Type B pancreatic cell (in vitro differentiated cells): ENCODE measurements around the gene PNKP. TPM values are rescaled to one million over a fixed set of nuclear protein-coding genes. Genes with fewer than 3 reads are reported as not detected.
A peak's percentile ranks its signal among the peaks of the same experiment; 100 is the strongest.

Source experiments
- DNase-seq: peaks from one replicate; pipeline ENCODE4 v3.0.0; 2021; ENCODE audit warnings: mixed read lengths; ENCODE audit not compliant: unreplicated experiment; ENCODE audit errors: extremely low spot score
- H3K27ac Mint-ChIP-seq: 2 replicates; pipeline ENCODE4 v1.8.0; 2021; ENCODE audit warnings: mild to moderate bottlenecking, mixed read lengths
- H3K27me3 Mint-ChIP-seq: 2 replicates; pipeline ENCODE4 v1.8.0; 2021; ENCODE audit warnings: mixed read lengths
- H3K36me3 Mint-ChIP-seq: 2 replicates; pipeline ENCODE4 v1.8.0; 2021; ENCODE audit warnings: mixed read lengths
- H3K4me1 Mint-ChIP-seq: one replicate; pipeline ENCODE4 v1.8.0; 2021; ENCODE audit warnings: mixed read lengths; ENCODE audit not compliant: unreplicated experiment
- H3K4me3 Mint-ChIP-seq: 2 replicates; pipeline ENCODE4 v1.8.0; 2021; ENCODE audit warnings: mild to moderate bottlenecking, mixed read lengths
- H3K9me3 Mint-ChIP-seq: 2 replicates; pipeline ENCODE4 v1.8.0; 2021; ENCODE audit warnings: mixed read lengths
- total RNA-seq: library from RNA; stranded (reverse); gene quantifications from 2 replicates; pipeline ENCODE4 v1.2.1, GENCODE V29; 2021; ENCODE audit warnings: low replicate concordance
- TF ChIP-seq, protein P1 (sequence below): fragments of 200-600 bp; sonication (generic); conservative IDR thresholded peaks from 2 replicates; pipeline ENCODE4 v1.5.0; 2021; ENCODE audit warnings: antibody characterized with exemption, mild to moderate bottlenecking

The PNKP gene
- total RNA-seq, 1 donor from 2014 or later, result 125 TPM

DNA sequence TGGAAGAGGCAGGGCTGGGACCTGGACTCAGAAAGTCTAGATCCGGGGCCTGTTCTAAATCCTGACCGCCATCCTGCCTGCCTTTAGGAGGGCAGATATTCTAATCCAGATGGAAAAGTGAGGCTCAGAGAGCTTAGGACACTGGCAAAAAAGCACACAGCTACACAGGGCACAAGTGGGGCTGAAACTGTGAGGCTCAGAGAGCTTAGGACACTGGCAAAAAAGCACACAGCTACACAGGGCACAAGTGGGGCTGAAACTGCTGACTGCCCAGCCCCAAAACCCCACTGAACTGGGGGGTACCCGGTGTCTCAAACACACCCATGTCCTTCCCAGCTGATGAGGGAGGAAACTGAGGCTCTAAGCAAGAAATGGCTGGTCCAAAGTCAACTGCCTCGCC, 7.8 kb upstream of the PNKP start:
- TF ChIP-seq, protein P1, sequence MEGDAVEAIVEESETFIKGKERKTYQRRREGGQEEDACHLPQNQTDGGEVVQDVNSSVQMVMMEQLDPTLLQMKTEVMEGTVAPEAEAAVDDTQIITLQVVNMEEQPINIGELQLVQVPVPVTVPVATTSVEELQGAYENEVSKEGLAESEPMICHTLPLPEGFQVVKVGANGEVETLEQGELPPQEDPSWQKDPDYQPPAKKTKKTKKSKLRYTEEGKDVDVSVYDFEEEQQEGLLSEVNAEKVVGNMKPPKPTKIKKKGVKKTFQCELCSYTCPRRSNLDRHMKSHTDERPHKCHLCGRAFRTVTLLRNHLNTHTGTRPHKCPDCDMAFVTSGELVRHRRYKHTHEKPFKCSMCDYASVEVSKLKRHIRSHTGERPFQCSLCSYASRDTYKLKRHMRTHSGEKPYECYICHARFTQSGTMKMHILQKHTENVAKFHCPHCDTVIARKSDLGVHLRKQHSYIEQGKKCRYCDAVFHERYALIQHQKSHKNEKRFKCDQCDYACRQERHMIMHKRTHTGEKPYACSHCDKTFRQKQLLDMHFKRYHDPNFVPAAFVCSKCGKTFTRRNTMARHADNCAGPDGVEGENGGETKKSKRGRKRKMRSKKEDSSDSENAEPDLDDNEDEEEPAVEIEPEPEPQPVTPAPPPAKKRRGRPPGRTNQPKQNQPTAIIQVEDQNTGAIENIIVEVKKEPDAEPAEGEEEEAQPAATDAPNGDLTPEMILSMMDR, result no peak
- H3K36me3 Mint-ChIP-seq, result peaks cover 7% of the 10 kb centered on the region
- no peak for DNase-seq
- no peaks in the 10 kb centered on the region for H3K9me3 Mint-ChIP-seq
- H3K27me3 Mint-ChIP-seq, result no peaks in the 10 kb centered on the region
- H3K4me1 Mint-ChIP-seq, result peaks cover 4% of the 10 kb centered on the region
- peak overlapping the region; percentile 35 for H3K27ac Mint-ChIP-seq
- no peak overlapping the region for H3K4me3 Mint-ChIP-seq

- Mint-ChIP-seq H3K9me3 (no peaks in the 10 kb centered on the region), H3K4me3 (peak overlapping the region; percentile 45)
These were observed 7.3 kb upstream of the PNKP start for GRCh38 chr19:49874503-49875157.

DNA sequence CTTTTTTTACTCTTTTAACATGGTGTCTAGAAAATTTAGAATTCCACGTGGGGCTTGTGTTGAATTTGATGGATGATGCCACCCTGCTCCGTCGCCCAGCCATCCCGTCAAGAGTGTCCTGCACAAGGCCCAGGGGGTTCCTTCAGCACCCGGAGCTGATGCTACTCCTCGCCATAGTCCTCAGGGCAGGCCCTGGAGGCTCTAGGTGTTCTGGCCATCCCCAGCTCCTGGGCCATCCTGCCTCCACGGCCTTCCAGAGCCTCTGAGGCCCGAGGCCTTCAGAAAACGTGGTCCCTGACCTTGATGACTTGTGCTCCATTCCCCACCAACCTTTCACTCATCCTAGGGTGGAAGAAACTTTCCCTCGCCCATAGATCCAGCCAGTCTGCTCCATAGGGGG, 6.5 kb upstream of the PNKP start:
- no peak overlapping the region for H3K4me3 Mint-ChIP-seq
- H3K27ac Mint-ChIP-seq, result peak overlapping the region; percentile 26
- peaks cover 4% of the 10 kb centered on the region for H3K4me1 Mint-ChIP-seq

More at GRCh38 chr19:49874503-49875157, 7.3 kb upstream of the PNKP start:
- TF ChIP-seq, protein P1, result no peak
- Mint-ChIP-seq H3K27me3 (no peaks in the 10 kb centered on the region), H3K4me1 (peaks cover 4% of the 10 kb centered on the region), H3K36me3 (peaks cover 7% of the 10 kb centered on the region), H3K27ac (peak overlapping the region; percentile 35)
- DNase-seq, result no peak

GRCh38 chr19:49873129-49873521, 5.7 kb upstream of the PNKP start:
- no peak for DNase-seq
- H3K36me3 Mint-ChIP-seq, result peaks cover 6% of the 10 kb centered on the region
- no peak overlapping the region for H3K4me3 Mint-ChIP-seq
- H3K9me3 Mint-ChIP-seq, result no peaks in the 10 kb centered on the region
- H3K4me1 Mint-ChIP-seq, result peaks cover 2% of the 10 kb centered on the region
- no peak overlapping the region for H3K27ac Mint-ChIP-seq
- TF ChIP-seq, protein P1, result no peak
- no peaks in the 10 kb centered on the region for H3K27me3 Mint-ChIP-seq

More for the DNA sequence above, 6.5 kb upstream of the PNKP start:
- TF ChIP-seq, protein P1, result no peak
- Mint-ChIP-seq H3K27me3 (no peaks in the 10 kb centered on the region), H3K9me3 (no peaks in the 10 kb centered on the region), H3K36me3 (peaks cover 7% of the 10 kb centered on the region)
- DNase-seq, result no peak

DNA sequence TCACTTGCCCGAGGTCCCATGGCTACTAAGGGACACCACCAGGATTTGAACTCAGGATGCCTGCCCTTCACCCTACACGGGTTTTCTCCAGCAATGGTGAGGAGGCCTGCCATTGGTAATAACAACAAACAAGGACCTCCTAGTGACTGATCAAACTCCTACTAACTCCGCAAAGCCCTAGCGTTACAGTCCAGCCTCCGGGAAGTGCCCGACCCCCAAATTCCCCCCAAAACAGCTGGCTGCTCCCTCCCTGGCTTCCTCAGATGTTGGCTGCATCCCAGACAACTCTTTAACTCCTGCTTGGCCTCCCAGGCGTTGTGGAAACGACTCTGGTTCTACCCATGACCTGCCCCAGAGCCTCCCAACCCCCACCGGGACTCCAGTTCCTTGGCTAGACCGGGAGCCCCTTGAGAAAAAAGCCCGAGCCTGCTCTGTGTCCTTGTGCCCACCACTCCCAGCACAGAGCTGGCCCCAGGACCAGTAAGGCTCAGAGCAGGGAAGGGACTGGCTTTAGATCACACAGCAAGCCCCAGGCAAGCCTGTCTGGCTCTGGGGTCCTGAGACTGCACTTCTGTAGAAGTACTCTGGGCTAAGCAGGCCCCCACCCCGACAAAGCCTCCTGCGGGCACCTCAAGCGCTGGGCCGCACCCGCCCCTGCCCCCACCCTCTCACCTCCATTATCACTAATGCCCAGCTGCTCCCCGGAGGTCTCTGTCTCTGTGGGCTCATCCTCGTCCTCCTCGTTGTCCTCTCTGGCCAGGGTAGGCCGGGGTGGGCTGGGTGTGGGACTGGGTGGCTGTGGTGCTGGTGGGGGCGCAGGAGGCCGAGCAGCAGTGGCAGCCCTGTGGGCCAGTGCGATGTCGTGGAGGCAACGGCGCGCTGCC, 5.1 kb upstream of the PNKP start:
- TF ChIP-seq, protein P1, result no peak
- Mint-ChIP-seq H3K4me3 (peak overlapping the region; percentile 76), H3K36me3 (peaks cover 4% of the 10 kb centered on the region), H3K4me1 (peaks cover 2% of the 10 kb centered on the region), H3K27ac (peak overlapping the region; percentile 50), H3K27me3 (no peaks in the 10 kb centered on the region), H3K9me3 (no peaks in the 10 kb centered on the region)
- DNase-seq, result no peak
